Endothelial cell of umbilical vein (primary cell): ENCODE data around the gene XPNPEP1.

Experiments
- EZH2 ChIP-seq: IDR thresholded peaks from 2 replicates; pipeline ENCODE4 v1.6.1; 2012; ENCODE audit warnings: borderline replicate concordance, low read depth, mild to moderate bottlenecking, moderate library complexity, low read length, inconsistent platforms; ENCODE audit not compliant: severe bottlenecking
- FOS ChIP-seq: IDR thresholded peaks from 2 replicates; pipeline ENCODE4 v1.6.1; 2011; ENCODE audit warnings: mild to moderate bottlenecking, low read length, moderate library complexity, borderline replicate concordance; ENCODE audit not compliant: insufficient read depth
- GATA2 ChIP-seq: IDR thresholded peaks from 2 replicates; pipeline ENCODE4 v1.7.0; 2011; ENCODE audit warnings: low read depth, mild to moderate bottlenecking, moderate library complexity, mixed read lengths, low read length; ENCODE audit not compliant: insufficient read length, insufficient read depth
- JUN ChIP-seq: IDR thresholded peaks from 2 replicates; pipeline ENCODE4 v1.6.1; 2011; ENCODE audit warnings: borderline replicate concordance, low read depth; ENCODE audit not compliant: insufficient read length, insufficient read depth
- MYC ChIP-seq: IDR thresholded peaks from one replicate; pipeline ENCODE4 v1.6.1; 2011; ENCODE audit warnings: mild to moderate bottlenecking, low read depth, low read length
- POLR2A ChIP-seq: IDR thresholded peaks from 2 replicates; pipeline ENCODE4 v1.6.1; 2012; ENCODE audit warnings: low read depth, mild to moderate bottlenecking, control low read depth, low read length
- POLR2AphosphoS5 ChIP-seq: IDR thresholded peaks from 2 replicates; pipeline ENCODE4 v1.6.1; 2012; ENCODE audit warnings: low read depth, mild to moderate bottlenecking, control low read depth, low read length, moderate library complexity; ENCODE audit not compliant: insufficient read depth
- TF ChIP-seq, protein P1 (sequence below), 2 donors: IDR thresholded peaks; 1 replicate in 1 of 2; 2 replicates in 1 of 2; pipeline ENCODE4 v1.5.1; 2011; ENCODE audit warnings: low read length in 2 of 2, mild to moderate bottlenecking in 2 of 2, moderate library complexity in 2 of 2, control low read depth in 1 of 2, inconsistent platforms in 1 of 2, low read depth in 1 of 2; ENCODE audit not compliant: insufficient read depth in 1 of 2; ENCODE audit errors: extremely low read depth in 1 of 2
- TF ChIP-seq, protein P2 (sequence below): IDR thresholded peaks from 2 replicates; pipeline ENCODE4 v1.6.1; 2011; ENCODE audit not compliant: insufficient read depth, insufficient read length

DNA sequence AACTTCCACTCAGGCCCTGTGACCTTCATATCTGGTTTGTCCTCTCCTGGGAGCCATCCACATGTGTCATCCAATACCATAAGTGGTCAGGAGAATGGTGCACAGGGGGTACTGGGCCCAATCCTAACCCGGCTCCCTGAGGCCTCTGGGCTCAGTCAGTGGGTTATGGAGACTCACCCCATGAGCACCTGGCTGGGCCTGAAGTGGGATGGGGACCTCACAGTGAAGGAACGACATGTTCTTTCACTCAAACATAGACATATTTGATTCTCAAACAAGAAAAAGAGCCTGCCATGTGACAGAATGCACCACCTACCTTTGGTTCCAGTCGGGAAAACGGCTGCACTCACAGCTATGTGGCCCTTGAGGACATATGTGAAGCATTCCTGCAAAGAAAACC is 51.8 kb downstream of the XPNPEP1 start:
- TF ChIP-seq, protein P1, sequence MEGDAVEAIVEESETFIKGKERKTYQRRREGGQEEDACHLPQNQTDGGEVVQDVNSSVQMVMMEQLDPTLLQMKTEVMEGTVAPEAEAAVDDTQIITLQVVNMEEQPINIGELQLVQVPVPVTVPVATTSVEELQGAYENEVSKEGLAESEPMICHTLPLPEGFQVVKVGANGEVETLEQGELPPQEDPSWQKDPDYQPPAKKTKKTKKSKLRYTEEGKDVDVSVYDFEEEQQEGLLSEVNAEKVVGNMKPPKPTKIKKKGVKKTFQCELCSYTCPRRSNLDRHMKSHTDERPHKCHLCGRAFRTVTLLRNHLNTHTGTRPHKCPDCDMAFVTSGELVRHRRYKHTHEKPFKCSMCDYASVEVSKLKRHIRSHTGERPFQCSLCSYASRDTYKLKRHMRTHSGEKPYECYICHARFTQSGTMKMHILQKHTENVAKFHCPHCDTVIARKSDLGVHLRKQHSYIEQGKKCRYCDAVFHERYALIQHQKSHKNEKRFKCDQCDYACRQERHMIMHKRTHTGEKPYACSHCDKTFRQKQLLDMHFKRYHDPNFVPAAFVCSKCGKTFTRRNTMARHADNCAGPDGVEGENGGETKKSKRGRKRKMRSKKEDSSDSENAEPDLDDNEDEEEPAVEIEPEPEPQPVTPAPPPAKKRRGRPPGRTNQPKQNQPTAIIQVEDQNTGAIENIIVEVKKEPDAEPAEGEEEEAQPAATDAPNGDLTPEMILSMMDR (IDR thresholded peaks at IDR 0.05; ENCODE audit: extremely low read depth in 1 of 2, insufficient read depth in 1 of 2, low read depth in 1 of 2, low read length in 2 of 2), result no peak
- TF ChIP-seq EZH2, result no peak
- no peak for TF ChIP-seq GATA2
- TF ChIP-seq POLR2A, result no peak
- no peak for TF ChIP-seq POLR2AphosphoS5
- no peak for TF ChIP-seq FOS
- TF ChIP-seq MYC, result no peak
- no peak for TF ChIP-seq JUN
- TF ChIP-seq, protein P2, sequence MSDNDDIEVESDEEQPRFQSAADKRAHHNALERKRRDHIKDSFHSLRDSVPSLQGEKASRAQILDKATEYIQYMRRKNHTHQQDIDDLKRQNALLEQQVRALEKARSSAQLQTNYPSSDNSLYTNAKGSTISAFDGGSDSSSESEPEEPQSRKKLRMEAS, result no peak
